ENCODE results near the gene RASSF7.

RASSF7 gene

DNA sequence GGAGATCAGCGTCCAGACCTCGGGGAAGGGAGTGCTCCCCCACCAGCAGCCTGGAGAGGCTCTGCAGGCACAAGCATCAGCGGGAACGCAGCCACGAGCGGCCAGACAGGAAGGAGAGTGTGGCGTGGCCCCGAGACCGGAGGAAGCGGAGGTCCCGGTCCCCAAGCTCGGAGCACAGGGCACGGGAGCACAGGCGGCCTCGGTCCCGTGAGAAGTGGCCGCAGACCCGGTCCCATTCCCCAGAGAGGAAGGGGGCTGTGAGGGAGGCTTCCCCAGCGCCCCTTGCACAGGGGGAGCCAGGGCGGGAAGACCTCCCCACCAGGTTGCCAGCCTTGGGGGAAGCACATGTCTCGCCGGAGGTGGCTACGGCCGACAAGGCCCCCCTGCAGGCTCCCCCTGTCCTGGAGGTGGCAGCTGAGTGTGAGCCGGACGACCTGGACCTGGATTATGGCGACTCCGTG is 48.1 kb downstream of the RASSF7 start:
- H2AFZ ChIP-seq (ENCODE audit: low read depth): no peak overlapping the region
- H3K36me3 ChIP-seq (ENCODE audit: insufficient read depth): no peaks in the 10 kb centered on the region; the same call in 1 of the 2 replicates
- TF ChIP-seq, protein P1, sequence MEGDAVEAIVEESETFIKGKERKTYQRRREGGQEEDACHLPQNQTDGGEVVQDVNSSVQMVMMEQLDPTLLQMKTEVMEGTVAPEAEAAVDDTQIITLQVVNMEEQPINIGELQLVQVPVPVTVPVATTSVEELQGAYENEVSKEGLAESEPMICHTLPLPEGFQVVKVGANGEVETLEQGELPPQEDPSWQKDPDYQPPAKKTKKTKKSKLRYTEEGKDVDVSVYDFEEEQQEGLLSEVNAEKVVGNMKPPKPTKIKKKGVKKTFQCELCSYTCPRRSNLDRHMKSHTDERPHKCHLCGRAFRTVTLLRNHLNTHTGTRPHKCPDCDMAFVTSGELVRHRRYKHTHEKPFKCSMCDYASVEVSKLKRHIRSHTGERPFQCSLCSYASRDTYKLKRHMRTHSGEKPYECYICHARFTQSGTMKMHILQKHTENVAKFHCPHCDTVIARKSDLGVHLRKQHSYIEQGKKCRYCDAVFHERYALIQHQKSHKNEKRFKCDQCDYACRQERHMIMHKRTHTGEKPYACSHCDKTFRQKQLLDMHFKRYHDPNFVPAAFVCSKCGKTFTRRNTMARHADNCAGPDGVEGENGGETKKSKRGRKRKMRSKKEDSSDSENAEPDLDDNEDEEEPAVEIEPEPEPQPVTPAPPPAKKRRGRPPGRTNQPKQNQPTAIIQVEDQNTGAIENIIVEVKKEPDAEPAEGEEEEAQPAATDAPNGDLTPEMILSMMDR (conservative IDR thresholded peaks at IDR 0.05; ENCODE audit: low read depth, low read length): no peak
- H4K20me1 ChIP-seq (ENCODE audit: insufficient read depth): no peaks in the 10 kb centered on the region
- no peaks in the 10 kb centered on the region for H3K27me3 ChIP-seq (ENCODE audit: insufficient read depth, low read depth)
- no peak overlapping the region for H3K27ac ChIP-seq
- no peak overlapping the region for H3K4me3 ChIP-seq (IDR thresholded peaks at IDR 0.05; ENCODE audit: insufficient read depth, low read depth, low read length)
- no peak overlapping the region for H3K9ac ChIP-seq
- H3K4me2 ChIP-seq: no peak overlapping the region
- H3K79me2 ChIP-seq (ENCODE audit: insufficient read depth, low read depth): no peaks in the 10 kb centered on the region
- no peaks in the 10 kb centered on the region for H3K4me1 ChIP-seq (ENCODE audit: low read depth, poor library complexity, severe bottlenecking)

DNA sequence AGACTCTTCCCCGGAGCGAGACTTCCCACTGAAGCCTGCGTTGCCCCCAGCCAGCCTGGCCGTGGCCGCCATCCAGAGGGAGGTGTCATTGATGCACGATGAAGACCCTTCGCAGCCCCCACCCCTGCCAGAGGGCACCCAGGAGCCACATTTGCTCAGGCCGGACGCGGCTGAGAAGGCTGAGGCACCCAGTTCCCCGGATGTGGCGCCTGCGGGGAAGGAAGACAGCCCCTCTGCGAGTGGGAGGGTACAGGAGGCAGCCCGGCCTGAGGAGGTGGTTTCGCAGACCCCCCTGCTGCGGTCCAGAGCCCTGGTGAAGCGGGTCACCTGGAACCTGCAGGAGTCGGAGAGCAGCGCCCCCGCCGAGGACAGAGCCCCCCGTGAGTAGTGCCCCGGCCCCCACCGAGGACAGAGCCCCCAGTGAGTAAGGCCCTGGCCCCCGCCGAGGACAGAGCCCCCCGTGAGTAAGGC is 48.6 kb downstream of the RASSF7 start:
- Histone ChIP-seq H3K4me3 (IDR thresholded peaks at IDR 0.05; ENCODE audit: insufficient read depth, low read depth, low read length) (no peak overlapping the region), H3K79me2 (ENCODE audit: insufficient read depth, low read depth) (no peaks in the 10 kb centered on the region), H3K4me2 (no peak overlapping the region), H3K9ac (no peak overlapping the region), H3K36me3 (ENCODE audit: insufficient read depth) (no peaks in the 10 kb centered on the region; the same call in 1 of the 2 replicates), H3K27me3 (ENCODE audit: insufficient read depth, low read depth) (no peaks in the 10 kb centered on the region), H4K20me1 (ENCODE audit: insufficient read depth) (no peaks in the 10 kb centered on the region), H2AFZ (ENCODE audit: low read depth) (no peak overlapping the region), H3K4me1 (ENCODE audit: low read depth, poor library complexity, severe bottlenecking) (peaks cover 3% of the 10 kb centered on the region), H3K27ac (no peak overlapping the region)
- TF ChIP-seq, protein P1 (conservative IDR thresholded peaks at IDR 0.05; ENCODE audit: low read depth, low read length): no peak

DNA sequence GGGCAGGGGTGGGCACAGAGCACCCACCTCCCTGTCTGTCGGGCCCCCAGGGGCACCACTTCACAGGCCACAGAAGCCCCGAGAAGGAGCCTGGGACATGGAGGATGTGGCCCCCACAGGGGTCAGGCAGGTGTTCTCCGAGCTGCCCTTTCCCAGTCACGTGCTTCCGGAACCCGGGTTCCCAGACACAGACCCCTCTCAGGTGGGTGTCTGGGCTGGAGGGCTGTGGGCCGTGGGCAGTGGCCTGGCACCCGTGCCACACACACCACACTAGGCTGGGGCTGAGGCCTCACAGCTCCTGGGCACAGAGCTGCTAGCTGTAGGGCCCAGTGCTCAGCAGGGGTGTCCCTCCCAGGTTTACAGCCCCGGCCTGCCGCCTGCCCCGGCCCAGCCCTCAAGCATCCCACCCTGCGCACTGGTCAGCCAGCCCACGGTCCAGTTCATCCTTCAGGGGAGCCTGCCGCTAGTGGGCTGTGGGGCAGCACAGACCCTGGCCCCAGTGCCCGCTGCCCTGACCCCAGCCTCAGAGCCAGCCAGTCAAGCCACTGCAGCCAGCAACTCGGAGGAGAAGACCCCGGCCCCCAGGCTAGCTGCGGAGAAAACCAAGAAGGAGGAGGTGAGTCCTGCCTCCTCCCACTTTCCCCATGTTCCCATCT is 49.5 kb downstream of the RASSF7 start:
- no peaks in the 10 kb centered on the region for H3K27me3 ChIP-seq (ENCODE audit: insufficient read depth, low read depth)
- no peak overlapping the region for H2AFZ ChIP-seq (ENCODE audit: low read depth)
- H3K79me2 ChIP-seq (ENCODE audit: insufficient read depth, low read depth): no peaks in the 10 kb centered on the region
- TF ChIP-seq, protein P1 (conservative IDR thresholded peaks at IDR 0.05; ENCODE audit: low read depth, low read length): no peak
- no peak overlapping the region for H3K27ac ChIP-seq
- no peaks in the 10 kb centered on the region for H4K20me1 ChIP-seq (ENCODE audit: insufficient read depth)
- H3K36me3 ChIP-seq (ENCODE audit: insufficient read depth): no peaks in the 10 kb centered on the region; the same call in 1 of the 2 replicates
- no peak overlapping the region for H3K9ac ChIP-seq
- peaks cover 10% of the 10 kb centered on the region for H3K4me1 ChIP-seq (ENCODE audit: low read depth, poor library complexity, severe bottlenecking)
- H3K4me3 ChIP-seq (IDR thresholded peaks at IDR 0.05; ENCODE audit: insufficient read depth, low read depth, low read length): no peak overlapping the region
- no peak overlapping the region for H3K4me2 ChIP-seq

DNA sequence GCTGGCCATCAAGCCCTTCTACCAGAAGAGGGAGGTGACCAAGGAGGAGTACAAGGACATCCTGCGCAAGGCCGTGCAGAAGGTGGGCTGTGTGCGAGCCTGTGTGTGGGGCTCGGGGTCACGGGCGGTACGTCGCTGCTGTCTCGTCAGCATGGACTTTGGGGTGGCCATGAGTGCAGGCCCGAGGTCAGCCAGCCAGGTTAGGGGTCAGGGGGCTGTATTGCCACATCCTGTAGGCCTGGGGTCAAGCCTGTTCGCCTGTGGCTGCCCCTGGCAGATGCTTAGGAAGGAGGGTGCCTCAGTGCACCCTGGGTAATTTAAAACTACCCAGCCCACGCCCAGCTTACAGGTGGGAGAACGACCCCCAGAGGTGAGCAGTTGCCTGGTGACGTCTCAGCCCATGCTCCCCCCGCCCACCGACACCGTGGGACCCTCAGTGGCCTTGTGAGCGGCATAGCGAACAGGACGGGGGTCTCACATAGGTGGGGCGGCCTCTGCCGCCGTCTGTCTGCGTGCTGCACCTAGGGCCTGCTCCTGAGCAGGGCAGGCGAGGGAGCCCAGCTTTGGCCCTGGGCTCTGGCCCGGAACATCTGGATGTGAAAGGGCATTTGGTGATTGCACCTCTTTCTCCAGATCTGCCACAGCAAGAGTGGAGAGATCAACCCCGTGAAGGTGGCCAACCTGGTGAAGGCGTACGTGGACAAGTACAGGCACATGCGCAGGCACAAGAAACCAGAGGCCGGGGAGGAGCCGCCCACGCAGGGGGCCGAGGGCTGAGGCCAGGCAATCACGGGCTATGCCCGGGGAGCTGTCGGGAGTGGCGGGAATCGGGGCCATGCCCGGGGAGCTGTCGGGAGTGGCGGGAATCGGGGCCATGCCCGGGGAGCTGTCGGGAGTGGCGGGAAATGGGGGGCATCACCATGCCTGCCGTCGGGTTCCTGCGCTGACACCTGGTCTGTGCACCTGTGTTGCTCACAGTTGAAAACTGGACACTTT is 50.5 kb downstream of the RASSF7 start:
- no peak overlapping the region for H3K4me3 ChIP-seq (IDR thresholded peaks at IDR 0.05; ENCODE audit: insufficient read depth, low read depth, low read length)
- no peaks in the 10 kb centered on the region for H3K79me2 ChIP-seq (ENCODE audit: insufficient read depth, low read depth)
- no peaks in the 10 kb centered on the region; the same call in 1 of the 2 replicates for H3K36me3 ChIP-seq (ENCODE audit: insufficient read depth)
- no peak overlapping the region for H2AFZ ChIP-seq (ENCODE audit: low read depth)
- no peak overlapping the region for H3K9ac ChIP-seq
- peaks cover 14% of the 10 kb centered on the region for H3K4me1 ChIP-seq (ENCODE audit: low read depth, poor library complexity, severe bottlenecking)
- TF ChIP-seq, protein P1 (conservative IDR thresholded peaks at IDR 0.05; ENCODE audit: low read depth, low read length): no peak
- no peak overlapping the region for H3K4me2 ChIP-seq
- H3K27ac ChIP-seq: no peak overlapping the region
- H4K20me1 ChIP-seq (ENCODE audit: insufficient read depth): no peaks in the 10 kb centered on the region
- no peaks in the 10 kb centered on the region for H3K27me3 ChIP-seq (ENCODE audit: insufficient read depth, low read depth)
